IPS-20b (cell line): ENCODE measurements around the gene ELP2.
"Not testable (repeated sequence)": the region's sequence is repeated elsewhere in the genome, so short reads cannot be mapped to it uniquely, and the experiment has no call there.

ENCODE experiments used
- H3K27ac ChIP-seq: one replicate; pipeline ENCODE4 v1.5.1; 2013; ENCODE audit warnings: low read length
- H3K27me3 ChIP-seq: 2 replicates; pipeline ENCODE4 v1.6.1; 2013; ENCODE audit warnings: mild to moderate bottlenecking, low read length, inconsistent platforms; ENCODE audit not compliant: insufficient read depth
- H3K36me3 ChIP-seq: 2 replicates; pipeline ENCODE4 v1.6.1; 2013; ENCODE audit warnings: low read depth, mild to moderate bottlenecking, inconsistent platforms, low read length, moderate library complexity; ENCODE audit not compliant: insufficient read depth
- H3K4me1 ChIP-seq: 2 replicates; pipeline ENCODE4 v1.6.1; 2013; ENCODE audit warnings: mild to moderate bottlenecking, control low read depth, inconsistent platforms, low read length, moderate library complexity; ENCODE audit not compliant: insufficient read depth
- H3K4me3 ChIP-seq: 2 replicates; pipeline ENCODE4 v1.5.1; 2013; ENCODE audit warnings: mild to moderate bottlenecking, low read length, inconsistent platforms
- H3K9ac ChIP-seq: 2 replicates; pipeline ENCODE4 v1.6.1; 2013; ENCODE audit warnings: low read depth, mild to moderate bottlenecking, inconsistent platforms, low read length, moderate library complexity
- H3K9me3 ChIP-seq: 2 replicates; pipeline ENCODE4 v1.6.1; 2013; ENCODE audit warnings: mild to moderate bottlenecking, low read depth, low read length, inconsistent platforms; ENCODE audit not compliant: insufficient read depth

Gene ELP2

DNA sequence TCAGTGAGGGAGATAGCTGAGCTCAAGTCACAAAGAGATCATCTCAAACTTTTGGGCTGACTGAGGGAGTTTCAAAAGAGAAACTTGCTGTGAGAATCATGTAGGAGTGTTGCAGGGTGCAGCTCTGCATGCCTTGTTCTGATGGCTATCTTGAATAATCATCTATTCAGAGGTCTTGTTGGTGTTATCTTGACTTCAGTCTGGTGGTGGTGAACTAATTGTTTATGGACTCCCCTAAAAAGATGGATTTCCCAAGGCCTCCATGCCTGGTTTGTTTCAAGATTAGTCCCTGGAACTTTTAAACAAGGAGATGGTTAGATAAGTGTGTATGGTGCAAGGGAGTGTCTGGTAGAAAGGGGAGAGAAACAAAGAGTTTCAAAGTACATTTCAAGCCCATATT, 30.4 kb upstream of the ELP2 start:
- peaks cover 14% of the 10 kb centered on the region; the same call in 1 of the 2 replicates for H3K9me3 ChIP-seq
- no peak overlapping the region for H3K4me3 ChIP-seq
- no peaks in the 10 kb centered on the region for H3K27me3 ChIP-seq
- H3K27ac ChIP-seq = no peak overlapping the region
- H3K4me1 ChIP-seq = no peaks in the 10 kb centered on the region
- H3K36me3 ChIP-seq = no peaks in the 10 kb centered on the region
- no peak overlapping the region for H3K9ac ChIP-seq

DNA sequence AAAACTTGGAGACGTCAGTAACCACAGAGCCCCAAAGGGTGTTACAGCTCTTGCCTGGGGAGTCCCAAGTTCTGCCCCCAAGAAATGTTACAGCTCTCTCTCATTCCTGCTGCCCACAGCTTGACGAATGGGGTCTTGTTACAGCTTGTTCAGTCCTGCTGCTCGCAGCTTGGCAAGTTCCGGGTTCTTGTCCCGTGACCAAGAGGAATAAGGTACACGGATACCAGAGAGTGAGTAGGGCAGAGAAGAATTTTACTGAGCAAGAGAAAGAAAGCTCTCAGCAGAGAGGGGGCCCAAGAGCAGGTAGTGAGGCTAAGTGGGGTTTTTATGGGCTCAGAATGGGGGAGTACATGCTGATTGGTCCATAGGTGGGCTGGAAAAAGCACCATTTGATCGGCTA, 27.8 kb upstream of the ELP2 start:
- Histone ChIP-seq H3K27ac (no peak overlapping the region), H3K9me3 (peaks cover 14% of the 10 kb centered on the region; the same call in 1 of the 2 replicates), H3K36me3 (no peaks in the 10 kb centered on the region), H3K9ac (no peak overlapping the region), H3K4me3 (no peak overlapping the region), H3K4me1 (no peaks in the 10 kb centered on the region), H3K27me3 (no peaks in the 10 kb centered on the region)

DNA sequence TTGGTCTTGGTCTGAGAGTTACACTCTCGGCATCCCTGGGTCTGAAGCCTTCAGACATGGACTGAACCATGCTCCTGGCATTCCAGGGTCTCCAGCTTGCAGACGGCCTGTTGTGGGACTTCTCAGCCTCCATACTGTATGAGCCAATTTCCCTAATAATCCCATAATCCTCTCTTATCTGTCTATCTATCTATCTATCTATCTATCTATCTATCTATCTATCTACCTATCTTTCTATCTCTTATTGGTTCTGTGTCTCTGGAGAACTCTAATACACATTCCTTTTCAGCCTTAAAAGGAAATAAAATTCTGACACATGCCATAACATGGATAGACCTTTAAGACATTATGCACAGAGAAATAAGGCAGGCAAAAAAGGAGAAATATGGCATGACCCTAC, 24.9 kb upstream of the ELP2 start:
- H3K4me3 ChIP-seq = no peak overlapping the region
- H3K9ac ChIP-seq = no peak overlapping the region
- peaks cover 14% of the 10 kb centered on the region; the same call in 1 of the 2 replicates for H3K9me3 ChIP-seq
- peaks cover 14% of the 10 kb centered on the region for H3K36me3 ChIP-seq
- no peak overlapping the region for H3K27ac ChIP-seq
- no peaks in the 10 kb centered on the region for H3K4me1 ChIP-seq
- no peaks in the 10 kb centered on the region for H3K27me3 ChIP-seq

DNA sequence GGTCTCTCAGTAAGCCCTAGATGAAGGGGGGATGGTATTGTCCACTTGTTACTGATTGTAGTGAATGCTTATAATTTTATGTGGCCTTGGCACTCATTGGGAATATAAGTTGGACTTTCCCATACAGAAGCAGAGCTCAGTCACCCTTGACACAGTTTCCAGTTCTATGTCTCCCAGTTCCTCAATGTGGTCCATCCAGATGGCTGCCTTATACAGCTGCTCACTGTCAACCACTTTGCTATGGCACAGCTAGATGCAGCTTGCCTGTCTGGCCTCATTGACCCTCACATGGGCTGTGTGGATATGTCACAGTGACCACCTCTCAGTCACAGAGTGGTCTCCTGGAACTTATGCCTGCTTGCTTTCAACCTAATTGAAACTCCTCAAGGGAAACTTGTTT, 22.2 kb upstream of the ELP2 start:
- no peak overlapping the region for H3K27ac ChIP-seq
- H3K4me3 ChIP-seq = no peak overlapping the region
- H3K4me1 ChIP-seq = no peaks in the 10 kb centered on the region
- H3K9me3 ChIP-seq = peaks cover 4% of the 10 kb centered on the region; the same call in 1 of the 2 replicates
- no peak overlapping the region for H3K9ac ChIP-seq
- no peaks in the 10 kb centered on the region for H3K27me3 ChIP-seq
- peaks cover 41% of the 10 kb centered on the region for H3K36me3 ChIP-seq

DNA sequence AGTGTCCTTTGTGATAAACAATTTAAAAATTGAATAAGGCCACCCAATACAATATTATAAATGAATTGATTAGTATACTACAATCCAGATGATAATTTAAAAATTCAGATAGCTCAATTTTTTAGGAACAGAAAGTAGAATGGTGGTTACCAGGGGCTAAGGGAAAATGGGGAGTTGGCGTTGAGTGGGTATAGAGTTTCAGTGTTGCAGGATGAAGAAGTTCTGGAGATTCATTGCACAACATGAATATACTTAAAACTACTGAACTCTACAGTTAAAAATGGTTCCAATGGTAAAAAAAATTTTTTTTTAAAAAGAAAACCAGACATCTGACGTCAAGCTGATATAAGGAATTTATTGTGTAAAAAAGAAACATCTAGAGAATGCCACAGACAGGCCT, 21.5 kb upstream of the ELP2 start:
- no peak overlapping the region for H3K9ac ChIP-seq
- H3K27me3 ChIP-seq = no peaks in the 10 kb centered on the region
- no peaks in the 10 kb centered on the region for H3K4me1 ChIP-seq
- peaks cover 48% of the 10 kb centered on the region for H3K36me3 ChIP-seq
- H3K27ac ChIP-seq = no peak overlapping the region
- no peak overlapping the region for H3K4me3 ChIP-seq
- no peaks in the 10 kb centered on the region for H3K9me3 ChIP-seq

DNA sequence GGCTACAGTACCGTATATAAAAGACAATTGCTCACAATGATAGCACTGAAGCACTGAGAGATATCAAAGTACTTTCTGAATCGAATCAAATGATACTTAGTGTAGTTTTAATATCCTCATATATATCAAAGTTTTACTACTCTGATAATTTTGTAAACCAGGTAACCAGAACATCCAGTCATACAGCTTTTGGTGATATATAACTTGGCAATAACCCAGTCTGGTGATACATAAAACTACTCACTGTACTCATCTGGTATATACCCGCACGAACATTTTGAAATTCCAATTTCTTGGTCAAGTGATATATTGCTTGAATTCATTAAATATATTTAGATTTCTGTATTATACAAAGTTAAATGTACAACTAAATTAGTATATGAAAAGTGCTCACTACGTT, 21.1 kb upstream of the ELP2 start:
- Histone ChIP-seq H3K9me3 (no peaks in the 10 kb centered on the region), H3K36me3 (peaks cover 52% of the 10 kb centered on the region), H3K27ac (no peak overlapping the region), H3K4me3 (no peak overlapping the region), H3K9ac (no peak overlapping the region), H3K27me3 (no peaks in the 10 kb centered on the region), H3K4me1 (no peaks in the 10 kb centered on the region)

DNA sequence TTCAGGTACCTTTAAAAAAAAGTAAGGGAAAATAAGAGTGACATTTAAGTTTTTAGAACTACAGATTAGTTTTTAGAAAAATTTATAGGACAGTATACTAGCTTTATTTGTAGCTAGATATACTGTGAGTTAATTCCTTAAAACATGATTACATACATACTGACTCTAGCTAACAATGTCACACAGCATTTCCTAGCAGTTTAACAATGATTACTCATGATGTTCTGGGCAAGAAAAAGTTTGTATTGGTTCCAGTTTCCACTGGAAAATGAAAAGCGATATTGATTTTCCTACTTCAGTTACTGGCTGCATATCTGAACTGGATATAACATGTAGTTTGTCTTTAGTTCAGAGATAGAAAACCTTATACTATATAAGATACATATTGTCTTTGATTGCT, 20.0 kb upstream of the ELP2 start:
- Histone ChIP-seq H3K4me3 (no peak overlapping the region), H3K36me3 (peaks cover 62% of the 10 kb centered on the region), H3K9ac (no peak overlapping the region), H3K9me3 (no peaks in the 10 kb centered on the region), H3K27me3 (no peaks in the 10 kb centered on the region), H3K27ac (no peak overlapping the region), H3K4me1 (no peaks in the 10 kb centered on the region)

DNA sequence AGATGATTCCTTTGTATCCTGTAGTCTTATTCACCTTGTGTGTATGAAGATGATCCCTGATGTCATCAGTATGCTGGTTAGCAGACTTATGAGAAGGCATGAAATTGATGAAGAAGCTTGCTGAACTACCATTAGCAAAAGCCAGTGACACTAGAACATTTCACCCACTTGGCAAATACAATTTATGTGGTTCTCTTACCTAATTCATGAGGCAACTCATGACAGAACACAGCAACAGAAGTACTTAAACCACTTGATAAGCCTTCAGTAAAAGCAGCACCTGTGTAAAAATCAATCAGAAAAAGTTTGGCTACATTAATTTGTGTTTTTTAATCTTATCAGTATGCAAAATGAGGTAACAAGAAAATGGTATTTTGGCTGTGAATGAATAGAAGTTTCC, 17.4 kb upstream of the ELP2 start:
- Histone ChIP-seq H3K36me3 (peaks cover 84% of the 10 kb centered on the region), H3K27me3 (no peaks in the 10 kb centered on the region), H3K9me3 (no peaks in the 10 kb centered on the region), H3K4me3 (no peak overlapping the region), H3K4me1 (no peaks in the 10 kb centered on the region), H3K9ac (no peak overlapping the region), H3K27ac (no peak overlapping the region)

DNA sequence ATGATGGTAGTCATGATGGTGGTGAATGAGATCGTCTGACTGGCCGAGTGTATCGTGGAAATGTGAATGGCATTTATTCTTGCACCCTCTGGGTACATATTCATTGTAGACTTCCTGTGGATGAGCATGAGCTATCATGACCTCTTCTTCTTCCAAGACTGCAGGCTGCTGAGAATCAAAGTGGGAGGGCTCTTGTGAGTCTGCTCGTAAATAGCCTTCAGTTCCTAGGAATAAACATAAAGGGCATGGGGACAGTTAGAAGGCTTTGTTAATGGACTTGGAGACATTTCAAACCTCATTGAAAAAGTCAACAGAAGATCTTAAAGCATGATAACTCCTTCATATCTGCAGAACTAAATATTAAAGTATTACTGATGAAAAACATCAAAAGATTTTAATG, 15.4 kb upstream of the ELP2 start:
- peaks cover 91% of the 10 kb centered on the region for H3K36me3 ChIP-seq
- H3K27me3 ChIP-seq = no peaks in the 10 kb centered on the region
- H3K9me3 ChIP-seq = no peaks in the 10 kb centered on the region
- H3K27ac ChIP-seq = no peak overlapping the region
- no peak overlapping the region for H3K9ac ChIP-seq
- H3K4me3 ChIP-seq = no peak overlapping the region
- H3K4me1 ChIP-seq = no peaks in the 10 kb centered on the region

DNA sequence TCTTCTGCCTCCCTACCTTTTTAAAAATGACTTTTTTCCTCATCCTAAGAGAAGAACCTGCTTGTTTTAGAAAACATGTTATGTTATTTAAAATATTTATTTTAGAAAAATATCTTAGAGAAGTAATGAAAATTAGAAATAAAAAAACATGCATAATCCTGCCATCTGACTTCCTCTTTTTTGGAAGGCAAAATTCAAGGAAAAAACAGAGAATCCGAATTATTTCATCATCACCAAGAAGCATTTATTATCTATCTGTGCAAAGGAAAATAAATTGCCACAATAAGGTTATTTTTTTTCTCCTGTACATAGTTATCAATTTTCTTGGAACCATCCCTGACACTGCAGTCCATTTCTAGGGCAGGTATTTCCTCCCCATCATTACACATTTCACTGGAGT, 15.0 kb upstream of the ELP2 start:
- no peak overlapping the region for H3K27ac ChIP-seq
- H3K9me3 ChIP-seq = no peaks in the 10 kb centered on the region
- H3K4me3 ChIP-seq = no peak overlapping the region
- H3K4me1 ChIP-seq = no peaks in the 10 kb centered on the region
- H3K36me3 ChIP-seq = peaks cover 91% of the 10 kb centered on the region
- H3K9ac ChIP-seq = no peak overlapping the region
- H3K27me3 ChIP-seq = no peaks in the 10 kb centered on the region

DNA sequence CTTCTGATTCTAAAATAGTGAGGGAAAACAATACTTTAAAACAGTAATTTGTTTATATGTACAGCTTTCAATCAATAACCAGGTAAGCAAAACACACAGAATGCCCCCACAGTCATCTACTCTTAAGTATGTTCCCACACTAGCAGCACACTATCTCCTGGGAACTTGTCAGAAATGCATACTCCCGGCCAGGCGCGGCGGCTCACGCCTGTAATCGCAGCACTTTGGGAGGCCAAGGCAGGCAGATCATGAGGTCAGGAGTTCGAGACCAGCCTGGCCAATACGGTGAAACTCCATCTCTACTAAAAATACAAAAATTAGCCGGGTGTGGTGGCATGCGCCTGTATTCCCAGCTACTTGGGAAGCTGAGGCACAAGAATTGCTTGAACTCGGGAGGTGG, 12.9 kb upstream of the ELP2 start:
- H3K36me3 ChIP-seq = peaks cover 92% of the 10 kb centered on the region
- not testable (repeated sequence) for H3K9me3 ChIP-seq

DNA sequence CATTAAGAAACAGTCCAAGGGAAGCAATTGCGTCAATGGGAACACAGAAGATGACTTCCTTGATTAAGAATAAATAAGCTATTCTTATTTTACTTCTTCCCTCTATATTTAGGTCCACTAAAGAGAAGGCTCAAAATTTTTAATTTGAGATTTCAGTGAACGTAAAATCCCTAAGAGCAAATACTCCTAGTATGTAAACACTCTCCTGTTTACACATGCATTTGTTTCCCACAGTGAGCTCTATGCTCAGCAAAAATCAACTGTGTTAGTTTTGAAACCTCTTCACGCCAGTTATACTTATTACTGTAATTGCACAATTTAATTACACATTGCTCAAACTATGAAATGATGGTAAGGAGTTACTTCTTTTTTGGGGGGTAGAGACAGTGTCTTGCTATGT, 9.4 kb upstream of the ELP2 start:
- H3K4me3 ChIP-seq = no peak overlapping the region
- H3K27ac ChIP-seq = no peak overlapping the region
- peaks cover 95% of the 10 kb centered on the region for H3K36me3 ChIP-seq
- no peaks in the 10 kb centered on the region for H3K27me3 ChIP-seq
- H3K4me1 ChIP-seq = no peaks in the 10 kb centered on the region
- H3K9ac ChIP-seq = no peak overlapping the region
- no peaks in the 10 kb centered on the region for H3K9me3 ChIP-seq

More for the DNA sequence above, 12.9 kb upstream of the ELP2 start:
- not testable (repeated sequence) for H3K9ac ChIP-seq, H3K4me1 ChIP-seq, H3K4me3 ChIP-seq, H3K27me3 ChIP-seq, H3K27ac ChIP-seq

DNA sequence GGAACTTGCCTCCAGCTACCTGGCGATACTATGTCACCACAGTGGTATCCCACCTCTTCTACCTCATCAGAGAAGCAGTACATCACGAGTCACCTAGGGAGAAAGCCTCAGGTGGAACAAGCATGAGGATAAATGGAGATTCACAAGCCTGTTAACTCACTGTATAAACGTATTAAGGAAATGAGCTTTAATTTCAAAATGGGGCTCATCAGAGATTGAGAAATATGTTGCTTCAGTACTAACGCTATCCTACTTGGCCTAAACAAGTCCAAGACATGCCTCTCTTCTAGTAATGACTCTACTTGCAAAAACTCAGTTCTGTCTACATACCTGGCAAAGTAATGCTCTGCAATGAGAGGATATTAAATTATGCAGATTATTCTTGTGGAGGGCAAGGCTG, 4.9 kb upstream of the ELP2 start:
- Histone ChIP-seq H3K4me1 (0 out of 2 replicates have a peak, but pooled peaks cover 3% of the 10 kb centered on the region), H3K9ac (no peak overlapping the region), H3K36me3 (peaks cover 72% of the 10 kb centered on the region), H3K4me3 (no peak overlapping the region), H3K27ac (no peak overlapping the region), H3K27me3 (0 out of 2 replicates have a peak, but pooled peaks cover 5% of the 10 kb centered on the region), H3K9me3 (no peaks in the 10 kb centered on the region)
